Measurements from ENCODE around the gene PIK3C2G.

- TF ChIP-seq CTCF (IDR thresholded peaks at IDR 0.05) (no peak), POLR2A (IDR thresholded peaks at IDR 0.05) (no peak)
Observed at GRCh38 chr12:18457362-18457761, 196.0 kb downstream of the PIK3C2G start.

Data from lower leg skin (tissue), 3 donors.